Central memory CD4-positive, alpha-beta T cell (primary cell): ENCODE data around the gene FAM43A.
A peak's percentile ranks its signal among the peaks of the same experiment; 100 is the strongest.

ENCODE experiments used
- DNase-seq: peaks from one replicate; pipeline ENCODE4 v3.0.0; 2022
- total RNA-seq, 3 experiments: gene quantifications; one replicate each; lab custom pipeline; 2026; lab: John Stamatoyannopoulos, UW

Gene FAM43A
- 6.0 to 162 (median 22.4) reads per million in 3 experiments for total RNA-seq

- DNase-seq = peak; percentile 49
Measured at GRCh38 chr3:194685718-194686413, at the start of gene FAM43A. Gene FAM43A, plus strand, starts transcription at chr3:194685883. Its CDS starts 944 bp downstream, at chr3:194686827.

- no peak for DNase-seq
Measured at GRCh38 chr3:194637066-194637465, 48.6 kb upstream of the FAM43A start.

- DNase-seq = no peak
Measured at GRCh38 chr3:194637541-194638400, 47.9 kb upstream of the FAM43A start.

- DNase-seq = no peak
Measured at GRCh38 chr3:194638991-194639605, 46.6 kb upstream of the FAM43A start.

- peak; percentile 15 for DNase-seq
Measured at GRCh38 chr3:194640829-194641228, 44.9 kb upstream of the FAM43A start.

GRCh38 chr3:194642769-194643168 is 42.9 kb upstream of the FAM43A start:
- DNase-seq = no peak

GRCh38 chr3:194647747-194648146 is 37.9 kb upstream of the FAM43A start:
- DNase-seq = no peak

GRCh38 chr3:194654443-194654842 is 31.2 kb upstream of the FAM43A start:
- no peak for DNase-seq

- DNase-seq = no peak
Measured at GRCh38 chr3:194657439-194657838, 28.2 kb upstream of the FAM43A start.

GRCh38 chr3:194658477-194659242 is 27.0 kb upstream of the FAM43A start:
- DNase-seq = no peak

GRCh38 chr3:194659778-194660177 is 25.9 kb upstream of the FAM43A start:
- no peak for DNase-seq

GRCh38 chr3:194661374-194661773 is 24.3 kb upstream of the FAM43A start:
- DNase-seq = no peak

GRCh38 chr3:194661946-194662345 is 23.7 kb upstream of the FAM43A start:
- DNase-seq = no peak

- no peak for DNase-seq
Measured at GRCh38 chr3:194664857-194665256, 20.8 kb upstream of the FAM43A start.

GRCh38 chr3:194667363-194667762 is 18.3 kb upstream of the FAM43A start:
- DNase-seq = no peak

GRCh38 chr3:194671511-194671899 is 14.2 kb upstream of the FAM43A start:
- DNase-seq = peak; percentile 47

GRCh38 chr3:194671900-194672808 is 13.5 kb upstream of the FAM43A start, which contains the start of gene LSG1:
Gene LSG1, minus strand, starts transcription at chr3:194672191. Its CDS starts 29 bp downstream, at chr3:194672162.
- DNase-seq = peak; percentile 86

GRCh38 chr3:194672876-194673275 is 12.8 kb upstream of the FAM43A start:
- DNase-seq = no peak

GRCh38 chr3:194673761-194674160 is 11.9 kb upstream of the FAM43A start:
- DNase-seq = no peak

- no peak for DNase-seq
Measured at GRCh38 chr3:194675081-194675640, 10.5 kb upstream of the FAM43A start.

- DNase-seq = no peak
Measured at GRCh38 chr3:194675680-194676079, 10.0 kb upstream of the FAM43A start.
